IMR-90 (cell line): ENCODE results near the gene NOP10.

ENCODE experiments used
- BHLHE40 ChIP-seq: fragments of 150-350 bp; IDR thresholded peaks from 2 replicates; pipeline ENCODE4 v1.6.1; 2016; ENCODE audit warnings: mild to moderate bottlenecking, low read depth, low read length
- CEBPB ChIP-seq: IDR thresholded peaks from 2 replicates; pipeline ENCODE4 v1.6.1; 2012; ENCODE audit warnings: low read depth, low read length, improper control_type of control experiment
- CTCF ChIP-seq: conservative IDR thresholded peaks from 2 replicates; pipeline ENCODE4 v1.5.1; 2012; ENCODE audit warnings: mild to moderate bottlenecking, low read depth, low read length, improper control_type of control experiment
- POLR2A ChIP-seq: IDR thresholded peaks from 2 replicates; pipeline ENCODE4 v1.6.1; 2012; ENCODE audit warnings: mild to moderate bottlenecking, low read depth, low read length
- RAD21 ChIP-seq: IDR thresholded peaks from 2 replicates; pipeline ENCODE4 v1.6.1; 2012; ENCODE audit warnings: low read length, improper control_type of control experiment
- RCOR1 ChIP-seq: IDR thresholded peaks from 2 replicates; pipeline ENCODE4 v1.6.1; 2012; ENCODE audit warnings: mild to moderate bottlenecking, low read length, improper control_type of control experiment; ENCODE audit not compliant: insufficient replicate concordance
- RFX5 ChIP-seq: IDR thresholded peaks from 2 replicates; pipeline ENCODE4 v1.8.0; 2012; ENCODE audit warnings: low read depth, mild to moderate bottlenecking, low read length, moderate library complexity
- USF2 ChIP-seq: fragments of 150-350 bp; IDR thresholded peaks from 2 replicates; pipeline ENCODE4 v1.6.1; 2017; ENCODE audit warnings: mild to moderate bottlenecking, antibody characterized with exemption, low read length, low read depth

GRCh38 chr15:34370129-34370528, 27.2 kb upstream of the NOP10 start:
- TF ChIP-seq POLR2A (no peak), RAD21 (no peak), CTCF (no peak), USF2 (no peak), BHLHE40 (no peak), RCOR1 (no peak), RFX5 (no peak), CEBPB (no peak)
